ENCODE data around the gene IL21R.
A peak's percentile ranks its signal among the peaks of the same experiment; 100 is the strongest.

The IL21R gene

DNA sequence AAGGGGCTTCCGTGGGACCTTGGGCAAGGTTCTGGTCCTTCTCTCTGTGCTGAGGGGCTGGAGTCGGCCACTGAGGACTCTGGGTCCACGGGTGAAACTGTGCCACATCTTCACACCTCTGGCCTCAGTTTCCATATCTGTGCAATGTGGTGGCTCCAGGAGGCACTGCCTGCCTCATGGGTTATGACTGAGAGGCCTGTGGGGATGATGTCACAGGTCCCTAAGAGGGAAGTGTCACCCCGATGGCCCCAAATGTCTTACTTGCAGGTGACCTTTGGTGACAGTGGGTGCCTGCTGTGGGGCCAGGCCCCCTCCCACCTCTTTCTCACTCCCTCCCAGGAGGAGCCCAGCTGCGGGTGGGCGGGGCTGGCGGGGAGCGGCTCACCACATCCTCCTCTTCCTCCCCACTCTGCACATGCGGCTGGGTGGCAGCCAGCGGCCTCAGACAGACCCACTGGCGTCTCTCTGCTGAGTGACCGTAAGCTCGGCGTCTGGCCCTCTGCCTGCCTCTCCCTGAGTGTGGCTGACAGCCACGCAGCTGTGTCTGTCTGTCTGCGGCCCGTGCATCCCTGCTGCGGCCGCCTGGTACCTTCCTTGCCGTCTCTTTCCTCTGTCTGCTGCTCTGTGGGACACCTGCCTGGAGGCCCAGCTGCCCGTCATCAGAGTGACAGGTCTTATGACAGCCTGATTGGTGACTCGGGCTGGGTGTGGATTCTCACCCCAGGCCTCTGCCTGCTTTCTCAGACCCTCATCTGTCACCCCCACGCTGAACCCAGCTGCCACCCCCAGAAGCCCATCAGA, at the start of gene IL21R:
Gene IL21R (plus strand): TSS at position 407 of the 801 bp plus-strand sequence. CDS start 27,898 bp downstream, outside the sequence.
- no peaks in the 10 kb centered on the region for H3K9me2 ChIP-seq (replicated peaks; ENCODE audit: insufficient read depth, low read length)
- peak within 1 kb of the TSS; percentile 98 for H3K4me2 ChIP-seq (ENCODE audit: low read depth, low read length)
- H3K9ac ChIP-seq (ENCODE audit: low read length), result peak within 1 kb of the TSS; percentile 75
- peak; percentile 74 for DNase-seq
- H3K27ac ChIP-seq (ENCODE audit: low read length), result peak within 1 kb of the TSS; percentile 69
- H3K79me2 ChIP-seq (ENCODE audit: low read length), result peaks cover 23% of the 10 kb centered on the region
- no peak for TF ChIP-seq EZH2phosphoT487 (IDR thresholded peaks at IDR 0.05; ENCODE audit: low read length)
- H2AFZ ChIP-seq (ENCODE audit: low read length), result peak within 1 kb of the TSS; percentile 57
- no peaks in the 10 kb centered on the region for H4K20me1 ChIP-seq (ENCODE audit: insufficient read depth, low read length)
- H3F3A ChIP-seq (ENCODE audit: insufficient read depth, low read length), result peaks cover 9% of the 10 kb centered on the region; the same call in 1 of the 2 replicates
- H3K36me3 ChIP-seq (replicated peaks; ENCODE audit: insufficient read depth, low read length), result no peaks in the 10 kb centered on the region
- H3K4me3 ChIP-seq (ENCODE audit: low read length), result peak within 1 kb of the TSS; percentile 74
- no peaks in the 10 kb centered on the region for H3K27me3 ChIP-seq (replicated peaks; ENCODE audit: insufficient read depth, low read length)
- H3K9me3 ChIP-seq (replicated peaks; ENCODE audit: insufficient read depth, low read length), result no peaks in the 10 kb centered on the region
- peaks cover 14% of the 10 kb centered on the region for H3K4me1 ChIP-seq (ENCODE audit: low read length)

- no peaks in the 10 kb centered on the region for H3K36me3 ChIP-seq (replicated peaks; ENCODE audit: insufficient read depth, low read length)
- H3K4me3 ChIP-seq (ENCODE audit: low read length), result no peak overlapping the region
- no peaks in the 10 kb centered on the region for H4K20me1 ChIP-seq (ENCODE audit: insufficient read depth, low read length)
- no peaks in the 10 kb centered on the region for H3K4me1 ChIP-seq (ENCODE audit: low read length)
- H3K9ac ChIP-seq (ENCODE audit: low read length), result no peak overlapping the region
- no peak overlapping the region for H2AFZ ChIP-seq (ENCODE audit: low read length)
- no peaks in the 10 kb centered on the region for H3K79me2 ChIP-seq (ENCODE audit: low read length)
- H3F3A ChIP-seq (ENCODE audit: insufficient read depth, low read length), result no peaks in the 10 kb centered on the region
- H3K9me2 ChIP-seq (replicated peaks; ENCODE audit: insufficient read depth, low read length), result no peaks in the 10 kb centered on the region
- no peak overlapping the region for H3K27ac ChIP-seq (ENCODE audit: low read length)
- DNase-seq, result no peak
- no peaks in the 10 kb centered on the region for H3K27me3 ChIP-seq (replicated peaks; ENCODE audit: insufficient read depth, low read length)
- TF ChIP-seq CTCF (IDR thresholded peaks at IDR 0.05; ENCODE audit: low read length), result no peak
- no peak overlapping the region for H3K4me2 ChIP-seq (ENCODE audit: low read depth, low read length)
- H3K9me3 ChIP-seq (replicated peaks; ENCODE audit: insufficient read depth, low read length), result no peaks in the 10 kb centered on the region
Observed at GRCh38 chr16:27353853-27354252, 48.1 kb upstream of the IL21R start.

DNA sequence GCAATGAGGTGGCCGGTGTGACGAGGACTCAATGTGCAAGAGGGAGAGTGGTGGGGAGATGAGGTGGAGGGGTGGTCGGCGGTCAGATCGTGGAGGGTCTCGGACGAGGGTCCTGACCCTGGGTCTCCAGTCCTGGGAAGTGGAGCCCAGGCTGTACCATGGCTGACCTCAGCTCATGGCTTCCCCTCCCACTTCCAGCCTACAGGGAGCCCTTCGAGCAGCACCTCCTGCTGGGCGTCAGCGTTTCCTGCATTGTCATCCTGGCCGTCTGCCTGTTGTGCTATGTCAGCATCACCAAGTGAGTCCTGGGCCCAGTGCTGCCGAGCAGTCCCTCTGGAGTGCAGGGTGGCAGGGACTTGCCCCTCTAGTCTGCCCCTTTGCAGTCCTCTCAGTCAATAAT, 46.4 kb upstream of the IL21R start:
- Histone ChIP-seq H3F3A (ENCODE audit: insufficient read depth, low read length) (no peaks in the 10 kb centered on the region), H3K79me2 (ENCODE audit: low read length) (no peaks in the 10 kb centered on the region), H3K4me3 (ENCODE audit: low read length) (no peak overlapping the region), H3K27me3 (replicated peaks; ENCODE audit: insufficient read depth, low read length) (no peaks in the 10 kb centered on the region), H3K36me3 (replicated peaks; ENCODE audit: insufficient read depth, low read length) (no peaks in the 10 kb centered on the region), H3K27ac (ENCODE audit: low read length) (no peak overlapping the region), H3K9me2 (replicated peaks; ENCODE audit: insufficient read depth, low read length) (no peaks in the 10 kb centered on the region), H3K4me2 (ENCODE audit: low read depth, low read length) (no peak overlapping the region), H3K9ac (ENCODE audit: low read length) (no peak overlapping the region), H2AFZ (ENCODE audit: low read length) (no peak overlapping the region), H4K20me1 (ENCODE audit: insufficient read depth, low read length) (no peaks in the 10 kb centered on the region), H3K9me3 (replicated peaks; ENCODE audit: insufficient read depth, low read length) (no peaks in the 10 kb centered on the region), H3K4me1 (ENCODE audit: low read length) (no peaks in the 10 kb centered on the region)
- DNase-seq, result no peak
- TF ChIP-seq CTCF (IDR thresholded peaks at IDR 0.05; ENCODE audit: low read length), result no peak

DNA sequence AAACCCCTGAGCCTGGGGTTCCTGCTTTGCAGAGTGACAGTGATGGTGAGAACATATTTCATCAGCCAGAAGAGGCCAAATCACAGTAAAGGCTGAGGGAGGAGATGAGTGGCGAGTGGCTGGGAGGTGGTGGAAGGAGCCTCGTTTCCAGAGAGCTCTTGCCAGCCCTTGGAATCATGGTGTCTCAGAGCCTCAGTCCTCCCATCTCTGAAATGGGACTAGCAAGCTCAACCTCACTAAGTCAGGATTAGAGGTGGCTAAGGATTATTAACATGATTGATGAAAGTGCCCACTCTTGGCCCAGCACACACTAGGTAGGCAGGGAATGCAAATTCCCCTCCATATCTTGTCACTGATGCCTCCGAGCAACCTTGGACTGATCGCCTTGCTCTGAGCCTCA, 45.2 kb upstream of the IL21R start:
- H3K9ac ChIP-seq (ENCODE audit: low read length), result no peak overlapping the region
- no peak for DNase-seq
- H3K4me2 ChIP-seq (ENCODE audit: low read depth, low read length), result no peak overlapping the region
- no peak overlapping the region for H3K27ac ChIP-seq (ENCODE audit: low read length)
- no peaks in the 10 kb centered on the region for H4K20me1 ChIP-seq (ENCODE audit: insufficient read depth, low read length)
- H3K9me2 ChIP-seq (replicated peaks; ENCODE audit: insufficient read depth, low read length), result no peaks in the 10 kb centered on the region
- no peaks in the 10 kb centered on the region for H3K4me1 ChIP-seq (ENCODE audit: low read length)
- H3K9me3 ChIP-seq (replicated peaks; ENCODE audit: insufficient read depth, low read length), result no peaks in the 10 kb centered on the region
- no peaks in the 10 kb centered on the region for H3K79me2 ChIP-seq (ENCODE audit: low read length)
- H3K36me3 ChIP-seq (replicated peaks; ENCODE audit: insufficient read depth, low read length), result no peaks in the 10 kb centered on the region
- no peaks in the 10 kb centered on the region for H3F3A ChIP-seq (ENCODE audit: insufficient read depth, low read length)
- no peaks in the 10 kb centered on the region for H3K27me3 ChIP-seq (replicated peaks; ENCODE audit: insufficient read depth, low read length)
- H3K4me3 ChIP-seq (ENCODE audit: low read length), result no peak overlapping the region
- H2AFZ ChIP-seq (ENCODE audit: low read length), result no peak overlapping the region
- TF ChIP-seq EZH2 (optimal IDR thresholded peaks at IDR 0.05; ENCODE audit: low read depth, low read length) (no peak), CTCF (IDR thresholded peaks at IDR 0.05; ENCODE audit: low read length) (no peak), EZH2phosphoT487 (IDR thresholded peaks at IDR 0.05; ENCODE audit: low read length) (no peak)

All from MM.1S (cell line).